Smooth muscle cell (in vitro differentiated cells): ENCODE measurements around the gene CD22. TPM values are rescaled to one million over a fixed set of nuclear protein-coding genes. Genes with fewer than 3 reads are reported as not detected.

ENCODE experiments used
- DNase-seq: peaks from one replicate; lab custom pipeline; 2025; ENCODE audit not compliant: unreplicated experiment; lab: John Stamatoyannopoulos, UW
- H2AFZ ChIP-seq: fragments of 200-600 bp; sonication (generic); 2 replicates; pipeline ENCODE4 v1.6.0; 2016; ENCODE audit warnings: antibody characterized with exemption, low read depth, mild to moderate bottlenecking
- H3F3A ChIP-seq: fragments of 200-600 bp; sonication (generic); 2 replicates; pipeline ENCODE4 v1.6.0; 2017; ENCODE audit warnings: antibody characterized with exemption, low read depth
- H3K27ac ChIP-seq: fragments of 200-600 bp; sonication (generic); 2 replicates; pipeline ENCODE4 v1.5.1; 2016; ENCODE audit warnings: low read depth, mild to moderate bottlenecking
- H3K27me3 ChIP-seq: fragments of 200-600 bp; sonication (generic); 2 replicates; pipeline ENCODE4 v1.6.1; 2016; ENCODE audit warnings: low read depth, mild to moderate bottlenecking
- H3K36me3 ChIP-seq: fragments of 200-600 bp; sonication (generic); 2 replicates; pipeline ENCODE4 v1.5.1; 2016; ENCODE audit warnings: low read depth
- H3K4me1 ChIP-seq: fragments of 200-600 bp; sonication (generic); 2 replicates; pipeline ENCODE4 v1.5.1; 2016; ENCODE audit warnings: low read depth
- H3K4me2 ChIP-seq: fragments of 200-600 bp; sonication (generic); 2 replicates; pipeline ENCODE4 v1.6.0; 2016; ENCODE audit warnings: mild to moderate bottlenecking
- H3K4me3 ChIP-seq: fragments of 200-600 bp; sonication (generic); 2 replicates; pipeline ENCODE4 v1.5.1; 2016; ENCODE audit warnings: mild to moderate bottlenecking
- H3K79me2 ChIP-seq: fragments of 200-600 bp; sonication (generic); 2 replicates; pipeline ENCODE4 v1.6.0; 2016; ENCODE audit warnings: low read depth, mild to moderate bottlenecking
- H3K9ac ChIP-seq: fragments of 200-600 bp; sonication (generic); 2 replicates; pipeline ENCODE4 v1.6.0; 2016; ENCODE audit warnings: low read depth
- H3K9me3 ChIP-seq: fragments of 200-600 bp; sonication (generic); replicated peaks from 2 replicates; pipeline ENCODE4 v1.5.1; 2016; ENCODE audit warnings: low read depth
- H4K20me1 ChIP-seq: fragments of 200-600 bp; sonication (generic); 2 replicates; pipeline ENCODE4 v1.6.0; 2016; ENCODE audit warnings: low read depth
- WGBS: methylation state at CpG from one replicate; pipeline ENCODE4 v1.1.7; 2016; ENCODE audit warnings: low lambda C conversion rate; 5-methylcytosine and 5-hydroxymethylcytosine counted together
- polyA plus RNA-seq: library from polyadenylated mRNA; unstranded; fragments of >200 nt; fragmentation: Nextera tagmentation; extraction: Ambion mirVana; gene quantifications from 2 replicates; pipeline ENCODE4 v1.2.1, GENCODE V29; 2016
- total RNA-seq: library from RNA; depleted of rRNA; stranded (reverse); fragments of >200 nt; gene quantifications from 2 replicates; pipeline ENCODE4 v1.2.3, GENCODE V29; 2014
- TF ChIP-seq, protein P1 (sequence below): fragments of 200-600 bp; sonication (generic); IDR thresholded peaks from 2 replicates; pipeline ENCODE4 v1.5.1; 2017; ENCODE audit warnings: borderline replicate concordance, mild to moderate bottlenecking, antibody characterized with exemption; ENCODE audit not compliant: insufficient read depth, poor library complexity, severe bottlenecking

Gene CD22
- total and polyA plus RNA-seq, 2 experiments from 2014 or later, result not detected

DNA sequence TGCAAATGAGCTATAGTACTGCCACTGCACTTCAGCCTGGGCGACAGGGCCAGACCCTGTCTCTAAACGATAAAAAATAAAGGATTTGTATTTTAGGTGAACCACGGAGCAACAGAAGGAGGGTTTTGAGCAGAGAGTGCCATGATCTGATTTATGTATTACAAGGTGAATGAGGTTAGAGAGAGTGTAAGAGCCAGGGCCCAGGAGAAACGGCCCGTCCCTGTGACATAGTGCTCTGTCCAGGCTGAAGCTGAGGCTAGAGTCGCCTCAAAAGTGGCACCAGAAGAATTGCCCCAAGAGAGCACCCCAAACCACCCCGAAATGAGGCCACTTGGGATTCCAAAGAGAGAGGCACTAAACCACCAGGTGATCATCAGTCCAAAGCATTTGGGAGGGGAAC is 20.1 kb upstream of the CD22 start:
- Histone ChIP-seq H3K9ac (no peak overlapping the region), H3K36me3 (no peaks in the 10 kb centered on the region), H3K27me3 (no peaks in the 10 kb centered on the region), H3K4me2 (no peak overlapping the region), H2AFZ (no peak overlapping the region), H3K9me3 (no peaks in the 10 kb centered on the region), H3K79me2 (no peaks in the 10 kb centered on the region), H3K4me1 (no peaks in the 10 kb centered on the region), H3K4me3 (no peak overlapping the region), H3F3A (no peaks in the 10 kb centered on the region), H3K27ac (no peak overlapping the region), H4K20me1 (no peaks in the 10 kb centered on the region)
- TF ChIP-seq, protein P1, sequence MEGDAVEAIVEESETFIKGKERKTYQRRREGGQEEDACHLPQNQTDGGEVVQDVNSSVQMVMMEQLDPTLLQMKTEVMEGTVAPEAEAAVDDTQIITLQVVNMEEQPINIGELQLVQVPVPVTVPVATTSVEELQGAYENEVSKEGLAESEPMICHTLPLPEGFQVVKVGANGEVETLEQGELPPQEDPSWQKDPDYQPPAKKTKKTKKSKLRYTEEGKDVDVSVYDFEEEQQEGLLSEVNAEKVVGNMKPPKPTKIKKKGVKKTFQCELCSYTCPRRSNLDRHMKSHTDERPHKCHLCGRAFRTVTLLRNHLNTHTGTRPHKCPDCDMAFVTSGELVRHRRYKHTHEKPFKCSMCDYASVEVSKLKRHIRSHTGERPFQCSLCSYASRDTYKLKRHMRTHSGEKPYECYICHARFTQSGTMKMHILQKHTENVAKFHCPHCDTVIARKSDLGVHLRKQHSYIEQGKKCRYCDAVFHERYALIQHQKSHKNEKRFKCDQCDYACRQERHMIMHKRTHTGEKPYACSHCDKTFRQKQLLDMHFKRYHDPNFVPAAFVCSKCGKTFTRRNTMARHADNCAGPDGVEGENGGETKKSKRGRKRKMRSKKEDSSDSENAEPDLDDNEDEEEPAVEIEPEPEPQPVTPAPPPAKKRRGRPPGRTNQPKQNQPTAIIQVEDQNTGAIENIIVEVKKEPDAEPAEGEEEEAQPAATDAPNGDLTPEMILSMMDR, result no peak
- 89% methylated on average over 7 of the region's 7 CpGs for WGBS
- DNase-seq, result no peak

GRCh38 chr19:35309481-35310279 is 19.3 kb upstream of the CD22 start:
- Histone ChIP-seq H2AFZ (no peak overlapping the region), H3K4me1 (no peaks in the 10 kb centered on the region), H3K4me3 (no peak overlapping the region), H3K79me2 (no peaks in the 10 kb centered on the region), H3K36me3 (no peaks in the 10 kb centered on the region), H3K27me3 (no peaks in the 10 kb centered on the region), H3K27ac (no peak overlapping the region), H3K9ac (no peak overlapping the region), H3K9me3 (no peaks in the 10 kb centered on the region), H3K4me2 (no peak overlapping the region), H4K20me1 (no peaks in the 10 kb centered on the region), H3F3A (no peaks in the 10 kb centered on the region)
- 83% methylated on average over 46 of the region's 47 CpGs for WGBS
- no peak for DNase-seq
- TF ChIP-seq, protein P1, result no peak

- Histone ChIP-seq H3K27me3 (no peaks in the 10 kb centered on the region), H2AFZ (no peak overlapping the region), H3K36me3 (no peaks in the 10 kb centered on the region), H3K79me2 (no peaks in the 10 kb centered on the region), H3K4me3 (no peak overlapping the region), H3K4me1 (no peaks in the 10 kb centered on the region), H3K27ac (no peak overlapping the region), H3F3A (no peaks in the 10 kb centered on the region), H3K4me2 (no peak overlapping the region), H3K9me3 (no peaks in the 10 kb centered on the region), H3K9ac (no peak overlapping the region), H4K20me1 (no peaks in the 10 kb centered on the region)
- 93% methylated on average over 12 of the region's 12 CpGs for WGBS
- TF ChIP-seq, protein P1, result no peak
- DNase-seq, result no peak
These were observed 18.7 kb upstream of the CD22 start for GRCh38 chr19:35310331-35310730.
